Vagina (tissue), 2 donors: Measurements from ENCODE around the gene NHERF1.

ENCODE experiments used
- CTCF ChIP-seq, 3 experiments: fragments of 450-650 bp in 2 of 3; fragments of 200-600 bp in 1 of 3; sonication (generic) in 1 of 3; IDR thresholded peaks; one replicate each; pipeline ENCODE4 v1.5.1; 2017 to 2019; ENCODE audit warnings: antibody characterized with exemption in 3 of 3, mild to moderate bottlenecking in 2 of 3, moderate library complexity in 2 of 3
- POLR2A ChIP-seq, 2 donors: fragments of 450-650 bp; IDR thresholded peaks; one replicate each; pipeline ENCODE4 v1.6.1; 2017; ENCODE audit warnings: antibody characterized with exemption in 2 of 2, mild to moderate bottlenecking in 2 of 2, moderate library complexity in 2 of 2

- no peak for TF ChIP-seq CTCF (IDR thresholded peaks at IDR 0.05)
- no peak for TF ChIP-seq POLR2A (IDR thresholded peaks at IDR 0.05)
Observed at GRCh38 chr17:74805591-74805991, 57.2 kb downstream of the NHERF1 start.
